Chondrocyte (in vitro differentiated cells): ENCODE data around the gene OPRD1. TPM values are rescaled to one million over a fixed set of nuclear protein-coding genes. Genes with fewer than 3 reads are reported as not detected.
"Not testable (repeated sequence)": the region's sequence is repeated elsewhere in the genome, so short reads cannot be mapped to it uniquely, and the experiment has no call there.

Experiments used
- DNase-seq: peaks from one replicate; pipeline ENCODE4 v3.0.0; 2021; ENCODE audit warnings: mixed read lengths, low spot score
- H3K27ac Mint-ChIP-seq: one replicate; pipeline ENCODE4 v1.8.0; 2021; ENCODE audit warnings: mild to moderate bottlenecking, moderate library complexity, mixed read lengths; ENCODE audit not compliant: unreplicated experiment
- H3K27me3 Mint-ChIP-seq: 2 replicates; pipeline ENCODE4 v1.8.0; 2021; ENCODE audit warnings: low read depth, mixed read lengths
- H3K36me3 Mint-ChIP-seq: 2 replicates; pipeline ENCODE4 v1.8.0; 2021; ENCODE audit warnings: low read depth, mixed read lengths
- H3K4me1 Mint-ChIP-seq: 2 replicates; pipeline ENCODE4 v1.8.0; 2021; ENCODE audit warnings: low read depth, mild to moderate bottlenecking, mixed read lengths
- H3K4me3 Mint-ChIP-seq: one replicate; pipeline ENCODE4 v1.8.0; 2021; ENCODE audit warnings: mild to moderate bottlenecking, moderate library complexity, mixed read lengths; ENCODE audit not compliant: unreplicated experiment
- H3K9me3 Mint-ChIP-seq: 2 replicates; pipeline ENCODE4 v1.8.0; 2021; ENCODE audit warnings: low read depth, mixed read lengths
- total RNA-seq: library from RNA; stranded (reverse); gene quantifications from 3 replicates; pipeline ENCODE4 v1.2.1, GENCODE V29; 2021
- TF ChIP-seq, protein P1 (sequence below): fragments of 200-600 bp; sonication (generic); IDR thresholded peaks from 2 replicates; pipeline ENCODE4 v1.5.0; 2021; ENCODE audit warnings: antibody characterized with exemption, mild to moderate bottlenecking, moderate library complexity

The OPRD1 gene
- total RNA-seq, 1 donor from 2014 or later = 0.22 TPM

GRCh38 chr1:28822799-28823198, 10.8 kb downstream of the OPRD1 start:
- Mint-ChIP-seq H3K4me1 (no peaks in the 10 kb centered on the region), H3K9me3 (no peaks in the 10 kb centered on the region), H3K27ac (no peak overlapping the region), H3K36me3 (no peaks in the 10 kb centered on the region), H3K4me3 (no peak overlapping the region), H3K27me3 (peaks cover 6% of the 10 kb centered on the region)
- no peak for DNase-seq
- TF ChIP-seq, protein P1, sequence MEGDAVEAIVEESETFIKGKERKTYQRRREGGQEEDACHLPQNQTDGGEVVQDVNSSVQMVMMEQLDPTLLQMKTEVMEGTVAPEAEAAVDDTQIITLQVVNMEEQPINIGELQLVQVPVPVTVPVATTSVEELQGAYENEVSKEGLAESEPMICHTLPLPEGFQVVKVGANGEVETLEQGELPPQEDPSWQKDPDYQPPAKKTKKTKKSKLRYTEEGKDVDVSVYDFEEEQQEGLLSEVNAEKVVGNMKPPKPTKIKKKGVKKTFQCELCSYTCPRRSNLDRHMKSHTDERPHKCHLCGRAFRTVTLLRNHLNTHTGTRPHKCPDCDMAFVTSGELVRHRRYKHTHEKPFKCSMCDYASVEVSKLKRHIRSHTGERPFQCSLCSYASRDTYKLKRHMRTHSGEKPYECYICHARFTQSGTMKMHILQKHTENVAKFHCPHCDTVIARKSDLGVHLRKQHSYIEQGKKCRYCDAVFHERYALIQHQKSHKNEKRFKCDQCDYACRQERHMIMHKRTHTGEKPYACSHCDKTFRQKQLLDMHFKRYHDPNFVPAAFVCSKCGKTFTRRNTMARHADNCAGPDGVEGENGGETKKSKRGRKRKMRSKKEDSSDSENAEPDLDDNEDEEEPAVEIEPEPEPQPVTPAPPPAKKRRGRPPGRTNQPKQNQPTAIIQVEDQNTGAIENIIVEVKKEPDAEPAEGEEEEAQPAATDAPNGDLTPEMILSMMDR = no peak

- not testable (repeated sequence) for H3K27ac Mint-ChIP-seq, DNase-seq, H3K27me3 Mint-ChIP-seq, H3K4me1 Mint-ChIP-seq, H3K36me3 Mint-ChIP-seq, H3K4me3 Mint-ChIP-seq, H3K9me3 Mint-ChIP-seq
Observed at GRCh38 chr1:28824061-28824460, 12.1 kb downstream of the OPRD1 start.

- DNase-seq, H3K36me3 Mint-ChIP-seq, H3K27me3 Mint-ChIP-seq, H3K4me3 Mint-ChIP-seq, H3K27ac Mint-ChIP-seq, H3K4me1 Mint-ChIP-seq, H3K9me3 Mint-ChIP-seq: not testable (repeated sequence)
Observed at GRCh38 chr1:28828227-28828858, 16.4 kb downstream of the OPRD1 start.

GRCh38 chr1:28830814-28831213, 18.8 kb downstream of the OPRD1 start:
- DNase-seq = no peak
- no peaks in the 10 kb centered on the region for H3K27me3 Mint-ChIP-seq
- TF ChIP-seq, protein P1 = no peak
- H3K9me3 Mint-ChIP-seq = no peaks in the 10 kb centered on the region
- no peak overlapping the region for H3K27ac Mint-ChIP-seq
- H3K4me3 Mint-ChIP-seq = no peak overlapping the region
- no peaks in the 10 kb centered on the region for H3K4me1 Mint-ChIP-seq
- no peaks in the 10 kb centered on the region for H3K36me3 Mint-ChIP-seq

DNA sequence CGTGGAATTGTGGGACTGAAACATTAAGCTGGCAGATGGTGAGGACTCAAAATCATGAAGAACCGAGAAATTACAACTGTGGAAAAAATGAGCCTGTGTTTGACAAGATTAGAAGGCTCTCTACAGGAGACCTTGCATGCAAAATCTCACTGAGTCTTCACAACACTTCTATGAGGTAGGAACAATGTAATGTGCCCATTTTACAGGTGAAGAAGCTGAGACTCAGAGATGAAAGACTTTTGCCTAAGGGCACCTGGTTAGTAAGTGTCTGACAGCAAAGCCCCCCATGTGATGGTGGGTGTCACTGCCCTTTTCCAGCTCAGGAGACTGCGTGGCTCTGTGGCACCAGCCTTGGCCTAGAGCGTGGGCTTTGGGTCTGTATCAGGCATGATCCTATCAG, 21.0 kb downstream of the OPRD1 start:
- H3K4me3 Mint-ChIP-seq = no peak overlapping the region
- H3K36me3 Mint-ChIP-seq = no peaks in the 10 kb centered on the region
- TF ChIP-seq, protein P1 = no peak
- H3K27ac Mint-ChIP-seq = no peak overlapping the region
- no peaks in the 10 kb centered on the region for H3K9me3 Mint-ChIP-seq
- H3K4me1 Mint-ChIP-seq = no peaks in the 10 kb centered on the region
- peaks cover 3% of the 10 kb centered on the region for H3K27me3 Mint-ChIP-seq
- no peak for DNase-seq

DNA sequence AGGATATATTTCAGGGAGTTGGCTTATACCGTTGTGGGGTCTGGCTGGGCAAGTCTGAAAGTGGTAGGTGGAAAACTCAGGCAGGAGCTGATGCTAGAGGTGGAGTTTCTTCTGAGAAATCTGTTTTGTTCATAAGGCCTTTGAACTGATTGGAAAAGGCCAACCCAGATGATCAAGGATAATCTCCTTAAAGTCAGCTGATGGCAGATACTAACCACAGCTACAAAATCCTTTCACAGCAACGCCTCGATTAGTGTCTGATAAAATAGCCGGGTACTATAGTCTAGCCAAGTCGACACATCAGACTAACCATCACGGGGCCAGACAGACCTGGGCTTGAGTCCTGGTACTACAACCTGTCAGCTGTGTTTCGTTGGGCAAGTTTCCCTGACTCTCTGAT, 21.4 kb downstream of the OPRD1 start:
- Mint-ChIP-seq H3K36me3 (no peaks in the 10 kb centered on the region), H3K4me3 (no peak overlapping the region), H3K27ac (no peak overlapping the region), H3K27me3 (peaks cover 7% of the 10 kb centered on the region), H3K9me3 (no peaks in the 10 kb centered on the region), H3K4me1 (no peaks in the 10 kb centered on the region)
- DNase-seq = no peak
- TF ChIP-seq, protein P1 = no peak
